PC-3 (cell line): ENCODE measurements around the gene NFAT5.

ENCODE experiments used
- EZH2 ChIP-seq: fragments of 300-600 bp; sonication (generic); IDR thresholded peaks from one replicate; pipeline ENCODE4 v1.6.1; 2017; ENCODE audit warnings: antibody characterized with exemption, mild to moderate bottlenecking, low read length; ENCODE audit not compliant: unreplicated experiment
- EZH2phosphoT487 ChIP-seq: fragments of 300-600 bp; sonication (generic); IDR thresholded peaks from 2 replicates; pipeline ENCODE4 v1.6.1; 2018; ENCODE audit warnings: mild to moderate bottlenecking, antibody characterized with exemption, low read length, borderline replicate concordance
- TF ChIP-seq, protein P1 (sequence below): fragments of 300-600 bp; sonication (generic); conservative IDR thresholded peaks from 2 replicates; pipeline ENCODE4 v1.5.1; 2017; ENCODE audit warnings: antibody characterized with exemption, low read depth, mild to moderate bottlenecking, low read length

DNA sequence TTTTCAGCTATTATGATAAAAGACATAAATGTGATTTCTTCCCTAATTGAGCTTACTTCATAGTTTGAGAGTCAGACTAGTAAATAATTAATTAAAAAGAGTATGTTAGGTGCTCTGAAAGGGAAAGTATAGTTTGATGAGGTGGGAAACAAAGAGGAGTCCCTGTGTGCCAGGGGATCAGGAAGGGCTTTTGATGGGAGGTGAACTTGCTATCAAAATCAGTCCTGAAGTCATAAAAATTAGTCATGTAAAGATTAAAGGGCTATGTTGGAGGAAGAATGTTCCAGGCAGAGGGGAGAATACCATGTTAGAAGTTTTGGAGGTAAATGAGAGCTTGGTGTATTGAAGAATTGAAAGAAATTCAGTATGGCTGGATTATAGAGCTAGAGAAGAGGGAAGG, 31.0 kb downstream of the NFAT5 start:
- TF ChIP-seq, protein P1, sequence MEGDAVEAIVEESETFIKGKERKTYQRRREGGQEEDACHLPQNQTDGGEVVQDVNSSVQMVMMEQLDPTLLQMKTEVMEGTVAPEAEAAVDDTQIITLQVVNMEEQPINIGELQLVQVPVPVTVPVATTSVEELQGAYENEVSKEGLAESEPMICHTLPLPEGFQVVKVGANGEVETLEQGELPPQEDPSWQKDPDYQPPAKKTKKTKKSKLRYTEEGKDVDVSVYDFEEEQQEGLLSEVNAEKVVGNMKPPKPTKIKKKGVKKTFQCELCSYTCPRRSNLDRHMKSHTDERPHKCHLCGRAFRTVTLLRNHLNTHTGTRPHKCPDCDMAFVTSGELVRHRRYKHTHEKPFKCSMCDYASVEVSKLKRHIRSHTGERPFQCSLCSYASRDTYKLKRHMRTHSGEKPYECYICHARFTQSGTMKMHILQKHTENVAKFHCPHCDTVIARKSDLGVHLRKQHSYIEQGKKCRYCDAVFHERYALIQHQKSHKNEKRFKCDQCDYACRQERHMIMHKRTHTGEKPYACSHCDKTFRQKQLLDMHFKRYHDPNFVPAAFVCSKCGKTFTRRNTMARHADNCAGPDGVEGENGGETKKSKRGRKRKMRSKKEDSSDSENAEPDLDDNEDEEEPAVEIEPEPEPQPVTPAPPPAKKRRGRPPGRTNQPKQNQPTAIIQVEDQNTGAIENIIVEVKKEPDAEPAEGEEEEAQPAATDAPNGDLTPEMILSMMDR = no peak
- TF ChIP-seq EZH2 (no peak), EZH2phosphoT487 (no peak)
